Measurements from ENCODE around the gene STXBP5.

DNA sequence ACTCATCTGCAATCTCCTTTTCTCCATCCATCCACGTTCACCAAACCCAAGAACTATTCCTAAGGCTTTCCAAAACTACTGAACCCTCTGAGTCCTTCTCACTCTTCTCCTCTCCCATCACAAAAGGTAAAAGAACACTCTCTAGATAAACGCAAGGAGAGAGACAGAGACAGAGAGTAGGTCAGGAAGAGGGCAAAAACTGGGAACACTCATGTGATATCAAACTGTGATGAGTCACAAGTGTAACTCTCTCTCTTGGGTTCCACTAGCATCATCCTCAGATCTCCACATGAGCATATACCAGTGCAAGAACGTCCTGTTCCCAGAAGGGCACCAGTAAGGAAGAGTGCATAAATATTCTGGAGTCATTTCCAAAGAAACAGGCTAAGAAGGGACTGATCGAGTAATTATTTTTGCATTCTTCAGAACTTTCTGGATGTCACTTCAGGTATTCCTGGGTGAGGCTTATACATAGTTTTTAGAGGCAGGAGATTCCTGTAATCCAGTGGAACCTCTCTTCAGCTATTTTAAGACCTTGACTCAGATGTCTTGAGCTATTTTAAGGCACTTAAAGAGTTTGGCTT lies 47.3 kb upstream of the STXBP5 start:
- no peak for TF ChIP-seq EZH2 (optimal IDR thresholded peaks at IDR 0.05; ENCODE audit: low read depth, low read length)
- TF ChIP-seq, protein P1, sequence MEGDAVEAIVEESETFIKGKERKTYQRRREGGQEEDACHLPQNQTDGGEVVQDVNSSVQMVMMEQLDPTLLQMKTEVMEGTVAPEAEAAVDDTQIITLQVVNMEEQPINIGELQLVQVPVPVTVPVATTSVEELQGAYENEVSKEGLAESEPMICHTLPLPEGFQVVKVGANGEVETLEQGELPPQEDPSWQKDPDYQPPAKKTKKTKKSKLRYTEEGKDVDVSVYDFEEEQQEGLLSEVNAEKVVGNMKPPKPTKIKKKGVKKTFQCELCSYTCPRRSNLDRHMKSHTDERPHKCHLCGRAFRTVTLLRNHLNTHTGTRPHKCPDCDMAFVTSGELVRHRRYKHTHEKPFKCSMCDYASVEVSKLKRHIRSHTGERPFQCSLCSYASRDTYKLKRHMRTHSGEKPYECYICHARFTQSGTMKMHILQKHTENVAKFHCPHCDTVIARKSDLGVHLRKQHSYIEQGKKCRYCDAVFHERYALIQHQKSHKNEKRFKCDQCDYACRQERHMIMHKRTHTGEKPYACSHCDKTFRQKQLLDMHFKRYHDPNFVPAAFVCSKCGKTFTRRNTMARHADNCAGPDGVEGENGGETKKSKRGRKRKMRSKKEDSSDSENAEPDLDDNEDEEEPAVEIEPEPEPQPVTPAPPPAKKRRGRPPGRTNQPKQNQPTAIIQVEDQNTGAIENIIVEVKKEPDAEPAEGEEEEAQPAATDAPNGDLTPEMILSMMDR (IDR thresholded peaks at IDR 0.05; ENCODE audit: low read length) = no peak

All from MM.1S (cell line).